IMR-90 (cell line): ENCODE measurements around the gene CCDC116. TPM values are rescaled to one million over a fixed set of nuclear protein-coding genes. Genes with fewer than 3 reads are reported as not detected.

Experiments used
- USF2 ChIP-seq: fragments of 150-350 bp; IDR thresholded peaks from 2 replicates; pipeline ENCODE4 v1.6.1; 2017; ENCODE audit warnings: mild to moderate bottlenecking, antibody characterized with exemption, low read length, low read depth
- polyA plus RNA-seq, 3 experiments: library from polyadenylated mRNA; depleted of rRNA; stranded (reverse); fragments of >200 nt; gene quantifications; 2 replicates each; pipeline ENCODE4 v1.2.3, GENCODE V29; 2012; ENCODE audit warnings: low replicate concordance in 1 of 3
- total RNA-seq: library from RNA; depleted of rRNA; stranded (reverse); fragments of >200 nt; gene quantifications from 2 replicates; pipeline ENCODE4 v1.2.3, GENCODE V29; 2012
- TF ChIP-seq, protein P1 (sequence below): fragments of 150-350 bp; IDR thresholded peaks from 2 replicates; pipeline ENCODE4 v1.6.1; 2016; ENCODE audit warnings: low read depth, mild to moderate bottlenecking, low read length, moderate library complexity, borderline replicate concordance

The CCDC116 gene
- total and polyA plus RNA-seq, 2 of the 4 experiments (the other 2 are of a cell fraction) = under 0.01 to 0.27 TPM

- TF ChIP-seq, protein P1, sequence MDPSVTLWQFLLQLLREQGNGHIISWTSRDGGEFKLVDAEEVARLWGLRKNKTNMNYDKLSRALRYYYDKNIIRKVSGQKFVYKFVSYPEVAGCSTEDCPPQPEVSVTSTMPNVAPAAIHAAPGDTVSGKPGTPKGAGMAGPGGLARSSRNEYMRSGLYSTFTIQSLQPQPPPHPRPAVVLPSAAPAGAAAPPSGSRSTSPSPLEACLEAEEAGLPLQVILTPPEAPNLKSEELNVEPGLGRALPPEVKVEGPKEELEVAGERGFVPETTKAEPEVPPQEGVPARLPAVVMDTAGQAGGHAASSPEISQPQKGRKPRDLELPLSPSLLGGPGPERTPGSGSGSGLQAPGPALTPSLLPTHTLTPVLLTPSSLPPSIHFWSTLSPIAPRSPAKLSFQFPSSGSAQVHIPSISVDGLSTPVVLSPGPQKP = no peak
- TF ChIP-seq USF2 = no peak
These were observed 20.3 kb downstream of the CCDC116 start (continued) for GRCh38 chr22:21652547-21653545.
